Pancreas (tissue), 10 donors: ENCODE data around the gene PEMT. TPM values are rescaled to one million over a fixed set of nuclear protein-coding genes. Genes with fewer than 3 reads are reported as not detected.

Source experiments
- ATAC-seq, 4 donors: fragments of 200-7000 bp; cut with Tn5 transposase; one replicate each; pipeline versions ENCODE4 v1.8.0 to v1.9.1; 2020; ENCODE audit warnings: mild to moderate bottlenecking in 4 of 4, moderate library complexity in 4 of 4
- DNase-seq, 6 donors: peaks; one replicate each; pipeline ENCODE4 v3.0.0-alpha.2; 2020
- FAIRE-seq: peaks from 2 replicates; lab custom pipeline; 2012; peaks lifted over from hg19 to GRCh38; lab: Jason Lieb, UNC
- H3K27ac ChIP-seq, 4 donors: fragments of 200-600 bp; sonication (generic); 1 replicate in 3 of 4; 2 replicates in 1 of 4; pipeline versions ENCODE4 v1.5.0 to v1.8.0; 2020
- H3K27me3 ChIP-seq, 4 donors: fragments of 200-600 bp; one replicate each; pipeline ENCODE4 v1.8.0; 2021
- H3K36me3 ChIP-seq, 3 donors: fragments of 200-600 bp; sonication (generic) in 1 of 3; one replicate each; pipeline versions ENCODE4 v1.5.0 to v1.8.0; 2020 to 2021
- H3K4me1 ChIP-seq, 3 donors: fragments of 200-600 bp; one replicate each; pipeline ENCODE4 v1.8.0; 2021
- H3K4me3 ChIP-seq, 4 donors: fragments of 200-600 bp; sonication (generic) in 2 of 4; one replicate each; pipeline versions ENCODE4 v1.5.0 to v1.8.0; 2020 to 2021
- H3K9me3 ChIP-seq, 4 donors: fragments of 200-600 bp; one replicate each; pipeline ENCODE4 v1.8.0; 2021
- CTCF ChIP-seq, 4 donors: fragments of 200-600 bp; sonication (generic) in 3 of 4; IDR thresholded peaks; one replicate each; pipeline versions ENCODE4 v1.5.0 to v1.8.0; 2021; ENCODE audit warnings: antibody characterized with exemption in 4 of 4
- WGBS, 2 donors: extraction: QIAGEN DNeasy Blood & Tissue Kit; methylation state at CpG; one replicate each; pipeline ENCODE4 v1.1.7; 2013; 5-methylcytosine and 5-hydroxymethylcytosine counted together
- intact Hi-C, 3 donors: fragments of 100-400 bp; cut with DNase I; formaldehyde crosslinking; loops; one replicate each; pipeline versions ENCODE4 v1.11.1 to v1.14.2; 2022
- polyA plus RNA-seq, 2 donors: library from polyadenylated mRNA; stranded (reverse); fragments of 200-250 nt; gene quantifications; one replicate each; pipeline ENCODE4 v1.2.3, GENCODE V29; 2013
- total RNA-seq, 6 donors: library from RNA; stranded (reverse); fragmentation: NEBNext Ultra II Directional in 4 of 6; extraction: Animal tissue kit (Norgen Biotek cat#: 25700) in 4 of 6; gene quantifications; one replicate each; pipeline versions ENCODE4 v1.2.1 to v1.2.4, GENCODE V29; 2021 to 2023
- donor health status: healthy with polysubstance abuse.
- donor health status: DM: no; HTN: no; CAD: no; lungs with moderate emphysema.
- donor health status: DM: no; HTN: no; CAD: no.
- donor health status: control.
- donor health status: control.
- donor health status: Bipolar disorder and iron deficiency.
- donor health status: DM: yes; HTN: yes; CAD: no.
- donor health status: DM: no; HTN: no; CAD: no.
- donor health status: DM: no; HTN: no; CAD: no.
- donor health status: DM: yes; HTN: yes; CAD: no.

Gene PEMT
- total and polyA plus RNA-seq, 8 donors = 14.8 to 109 (median 24.6) TPM

GRCh38 chr17:17573912-17574311 is 17.6 kb downstream of the PEMT start:
- FAIRE-seq (no peak), DNase-seq (no peak), ATAC-seq (no peak)
- intact Hi-C loops = loop anchor here in 2 of 3 donors (5.0 to 10.0 kb wide), 2 partner anchors 68 to 219 kb away; no protein-coding TSS in a partner anchor
- H3K4me1 ChIP-seq = peaks cover 9 to 21% (median 14%) of the 10 kb centered on the region in 3 donors
- H3K9me3 ChIP-seq = no peaks in the 10 kb centered on the region
- WGBS, 2 donors = 88% methylated on average over 7 of the region's 7 CpGs
- no peaks in the 10 kb centered on the region for H3K27me3 ChIP-seq
- no peaks in the 10 kb centered on the region for H3K36me3 ChIP-seq
- no peak for TF ChIP-seq CTCF (IDR thresholded peaks at IDR 0.05)
- no peak overlapping the region for H3K4me3 ChIP-seq
- no peak overlapping the region for H3K27ac ChIP-seq

- Histone ChIP-seq H3K9me3 (no peaks in the 10 kb centered on the region), H3K27me3 (no peaks in the 10 kb centered on the region), H3K4me1 (peaks cover 26 to 38% (median 28%) of the 10 kb centered on the region in 3 donors), H3K36me3 (no peaks in the 10 kb centered on the region), H3K27ac (no peak overlapping the region), H3K4me3 (no peak overlapping the region)
- 78 to 81% methylated on average over 15 of the region's 15 CpGs for WGBS, 2 donors
- intact Hi-C loops = loop anchor here in 2 of 3 donors (5.0 to 10.0 kb wide), 2 partner anchors 70 to 217 kb away; no protein-coding TSS in a partner anchor
- peak in 1 of 6 donors; percentile 46 for DNase-seq
- ATAC-seq = no peak
- TF ChIP-seq CTCF (IDR thresholded peaks at IDR 0.05) = no peak
- FAIRE-seq = no peak
Observed at GRCh38 chr17:17572010-17572785, 19.3 kb downstream of the PEMT start.

DNA sequence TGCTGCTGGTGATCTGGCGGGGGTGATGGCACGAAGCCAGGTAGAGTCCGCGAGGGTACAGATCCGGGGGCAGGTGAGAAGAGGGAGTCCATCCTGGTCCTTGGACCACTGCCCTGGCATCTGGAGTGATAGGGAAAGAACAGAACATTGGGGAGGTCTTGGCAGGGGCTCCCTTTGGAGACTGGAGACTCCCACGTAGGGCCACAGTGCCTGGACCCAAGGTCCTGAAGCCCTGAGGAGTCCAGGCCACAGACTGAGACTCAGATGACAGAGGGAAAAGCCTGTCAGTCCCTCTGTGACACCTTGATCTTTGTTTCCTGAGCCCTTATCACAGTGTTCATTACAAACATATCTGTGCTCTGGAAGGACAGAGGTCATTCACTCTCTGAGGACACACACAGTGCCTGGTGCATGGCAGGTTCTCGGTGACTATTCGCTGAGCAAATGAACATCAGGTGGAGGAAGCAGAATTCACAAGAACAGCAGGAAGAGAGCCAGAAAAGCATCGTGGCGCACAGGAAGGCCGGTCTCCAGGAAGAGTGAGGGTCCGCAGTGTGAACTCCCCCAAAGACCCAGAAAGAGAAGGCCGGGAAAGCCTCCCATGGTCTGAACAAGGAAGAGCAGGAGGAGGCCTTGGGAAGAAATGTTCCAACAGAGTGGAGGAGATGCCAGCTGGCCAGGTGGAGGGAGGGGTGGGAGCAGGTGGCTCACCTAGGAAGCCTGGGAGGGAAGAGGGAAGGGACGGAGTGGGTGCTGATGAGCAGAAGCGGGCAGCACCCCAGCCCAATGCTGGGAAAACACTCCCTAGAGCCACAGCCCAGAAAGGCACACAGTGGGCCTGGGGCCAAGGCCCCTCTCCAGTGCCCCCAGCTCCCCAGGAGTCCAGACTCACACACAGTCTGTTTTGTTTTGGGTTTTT is 20.5 kb downstream of the PEMT start:
- H3K27ac ChIP-seq = no peak overlapping the region
- DNase-seq (peak in 3 of 6 donors; percentile 34 to 64 (median 64)), FAIRE-seq (no peak), ATAC-seq (no peak)
- no peaks in the 10 kb centered on the region for H3K27me3 ChIP-seq
- no peak overlapping the region for H3K4me3 ChIP-seq
- H3K9me3 ChIP-seq = no peaks in the 10 kb centered on the region
- intact Hi-C loops = loop anchor here in 2 of 3 donors (1.0 to 10.0 kb wide), 3 partner anchors 71 to 216 kb away; no protein-coding TSS in a partner anchor
- H3K4me1 ChIP-seq = peaks cover 30 to 42% (median 30%) of the 10 kb centered on the region in 3 donors
- 45 to 50% methylated on average over 15 of the region's 15 CpGs for WGBS, 2 donors
- no peaks in the 10 kb centered on the region for H3K36me3 ChIP-seq
- TF ChIP-seq CTCF (IDR thresholded peaks at IDR 0.05) = no peak

DNA sequence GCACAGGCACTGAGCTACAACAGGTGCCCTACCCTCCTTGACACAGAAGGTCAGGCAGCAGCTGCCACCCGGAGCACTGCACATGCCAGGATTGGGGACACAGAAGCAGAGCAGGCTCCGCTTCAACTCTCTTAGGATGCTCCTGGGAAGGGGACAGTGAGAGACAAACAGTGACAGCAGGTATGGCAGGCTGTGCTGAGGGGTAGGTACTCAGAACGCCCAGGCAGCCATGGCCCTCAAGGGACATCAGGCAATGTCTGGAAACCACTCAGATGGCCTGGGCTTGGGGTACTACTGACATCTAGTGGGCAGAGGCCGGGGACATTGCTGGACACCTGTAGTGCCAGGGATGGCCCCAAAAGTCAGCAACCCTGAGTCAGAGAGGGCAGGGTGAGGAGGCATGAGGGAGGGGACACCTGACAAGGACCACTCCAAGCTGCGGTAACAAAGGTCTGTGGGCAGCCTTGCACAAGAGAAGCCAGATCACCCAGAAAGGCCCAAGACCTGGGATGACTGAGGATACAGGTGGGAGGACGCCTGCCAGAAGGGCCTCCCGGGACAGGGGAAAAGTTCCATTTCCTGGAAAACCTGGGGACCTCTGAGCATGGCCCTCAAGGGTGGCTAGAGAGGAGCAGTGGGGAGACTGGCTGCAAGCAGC is 21.2 kb downstream of the PEMT start:
- intact Hi-C loops = loop anchor here in 2 of 3 donors (1.0 to 10.0 kb wide), 3 partner anchors 72 to 215 kb away; no protein-coding TSS in a partner anchor
- FAIRE-seq (no peak), ATAC-seq (peak; percentile 55 to 79 (median 72)), DNase-seq (peak in 4 of 6 donors; percentile 64 to 75 (median 65))
- H3K9me3 ChIP-seq = no peaks in the 10 kb centered on the region
- no peaks in the 10 kb centered on the region for H3K27me3 ChIP-seq
- peaks cover 30 to 42% (median 30%) of the 10 kb centered on the region in 3 donors for H3K4me1 ChIP-seq
- TF ChIP-seq CTCF (IDR thresholded peaks at IDR 0.05) = peak in 3 of 4 donors; percentile 28 to 57 (median 53)
- peak overlapping the region in 2 of 4 donors; percentile 18 to 55 for H3K27ac ChIP-seq
- no peak overlapping the region for H3K4me3 ChIP-seq
- WGBS, 2 donors = 35 to 38% methylated on average over 7 of the region's 7 CpGs
- no peaks in the 10 kb centered on the region for H3K36me3 ChIP-seq
